ENCODE measurements around the gene SENP8. TPM values are rescaled to one million over a fixed set of nuclear protein-coding genes. Genes with fewer than 3 reads are reported as not detected.
A peak's percentile ranks its signal among the peaks of the same experiment; 100 is the strongest.
"Not testable (repeated sequence)": the region's sequence is repeated elsewhere in the genome, so short reads cannot be mapped to it uniquely, and the experiment has no call there.

Gene SENP8
- 1 to 10 TPM; 2.8 TPM for total RNA-seq

DNA sequence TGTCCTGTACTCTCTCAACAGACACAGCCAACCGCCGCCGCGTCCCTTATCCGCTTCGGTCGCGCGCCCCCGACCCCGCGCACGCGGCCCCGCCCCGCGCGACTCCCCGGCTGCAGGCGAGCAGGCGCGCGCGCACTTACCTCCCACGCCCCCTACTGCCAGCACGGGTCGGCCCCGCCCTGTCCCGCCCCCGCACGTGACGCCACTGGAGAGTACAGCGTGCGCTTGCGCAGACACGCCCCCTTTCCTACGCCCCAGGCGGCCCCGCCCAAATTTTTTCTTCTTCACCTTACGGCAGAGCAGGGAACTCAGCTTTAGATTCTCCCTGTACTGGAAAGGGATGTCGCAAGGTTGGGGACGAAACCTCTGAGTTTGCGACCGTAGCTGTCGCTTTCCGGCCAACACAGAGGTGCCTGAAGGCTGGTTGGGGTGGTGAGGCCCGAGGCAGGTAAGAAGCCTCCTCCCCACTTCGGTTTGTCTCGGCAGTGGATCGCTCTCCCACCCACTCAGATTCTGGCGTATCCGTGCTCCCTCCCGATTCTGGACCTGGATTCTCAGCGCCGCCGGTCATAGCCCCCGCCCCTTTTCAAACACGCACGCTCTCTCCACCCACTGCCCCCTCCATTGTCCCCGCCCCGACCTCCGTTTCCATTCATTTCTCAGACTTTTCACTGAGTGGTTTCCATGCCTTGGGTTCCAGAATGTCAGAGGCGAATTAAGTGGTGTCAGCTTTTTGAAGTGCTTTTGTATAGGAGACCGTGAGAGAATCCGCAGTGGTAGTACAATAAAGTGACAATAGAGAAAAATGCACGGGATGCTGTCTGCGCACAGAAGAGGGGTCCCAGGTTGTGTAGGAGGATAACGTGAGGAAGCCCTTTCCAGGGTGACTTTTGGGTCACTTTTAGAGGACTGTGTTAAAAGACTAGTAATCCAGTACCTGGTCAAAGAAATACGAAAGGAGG, at the start of gene SENP8, which contains the start of gene MYO9A:
SENP8 (plus strand) TSS at position 387 of the 962 bp plus-strand sequence. CDS start 21,221 bp downstream, outside the sequence.
MYO9A (minus strand) TSS at position 134 of the 962 bp plus-strand sequence. CDS start 71,587 bp downstream, outside the sequence.
- no peaks in the 10 kb centered on the region for H3K27me3 Mint-ChIP-seq
- H3K27ac Mint-ChIP-seq, result peak within 1 kb of the TSS; percentile 99
- TF ChIP-seq, protein P1, sequence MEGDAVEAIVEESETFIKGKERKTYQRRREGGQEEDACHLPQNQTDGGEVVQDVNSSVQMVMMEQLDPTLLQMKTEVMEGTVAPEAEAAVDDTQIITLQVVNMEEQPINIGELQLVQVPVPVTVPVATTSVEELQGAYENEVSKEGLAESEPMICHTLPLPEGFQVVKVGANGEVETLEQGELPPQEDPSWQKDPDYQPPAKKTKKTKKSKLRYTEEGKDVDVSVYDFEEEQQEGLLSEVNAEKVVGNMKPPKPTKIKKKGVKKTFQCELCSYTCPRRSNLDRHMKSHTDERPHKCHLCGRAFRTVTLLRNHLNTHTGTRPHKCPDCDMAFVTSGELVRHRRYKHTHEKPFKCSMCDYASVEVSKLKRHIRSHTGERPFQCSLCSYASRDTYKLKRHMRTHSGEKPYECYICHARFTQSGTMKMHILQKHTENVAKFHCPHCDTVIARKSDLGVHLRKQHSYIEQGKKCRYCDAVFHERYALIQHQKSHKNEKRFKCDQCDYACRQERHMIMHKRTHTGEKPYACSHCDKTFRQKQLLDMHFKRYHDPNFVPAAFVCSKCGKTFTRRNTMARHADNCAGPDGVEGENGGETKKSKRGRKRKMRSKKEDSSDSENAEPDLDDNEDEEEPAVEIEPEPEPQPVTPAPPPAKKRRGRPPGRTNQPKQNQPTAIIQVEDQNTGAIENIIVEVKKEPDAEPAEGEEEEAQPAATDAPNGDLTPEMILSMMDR (IDR thresholded peaks at IDR 0.05), result no peak
- intact Hi-C loops (cut with micrococcal nuclease), result no loop called here
- ChIA-PET POLR2A (interaction anchor here (0.6 to 1.6 kb wide), 3 partner anchors 38 to 237 kb away, joined by 3 to 4 read pairs (median 3); no protein-coding TSS in a partner anchor), CTCF (interaction anchor here (1.0 kb wide), 1 partner anchor 9 kb away, joined by 3 read pairs; no protein-coding TSS in a partner anchor)
- peak; percentile 99 for DNase-seq
- no peaks in the 10 kb centered on the region for H3K36me3 Mint-ChIP-seq (ENCODE audit: low read depth)
- H3K4me3 Mint-ChIP-seq, result peak within 1 kb of the TSS; percentile 89
- no peaks in the 10 kb centered on the region for H3K9me3 Mint-ChIP-seq
- peaks cover 28% of the 10 kb centered on the region for H3K4me1 Mint-ChIP-seq (ENCODE audit: low read depth)
- ATAC-seq, result peak; percentile 81

DNA sequence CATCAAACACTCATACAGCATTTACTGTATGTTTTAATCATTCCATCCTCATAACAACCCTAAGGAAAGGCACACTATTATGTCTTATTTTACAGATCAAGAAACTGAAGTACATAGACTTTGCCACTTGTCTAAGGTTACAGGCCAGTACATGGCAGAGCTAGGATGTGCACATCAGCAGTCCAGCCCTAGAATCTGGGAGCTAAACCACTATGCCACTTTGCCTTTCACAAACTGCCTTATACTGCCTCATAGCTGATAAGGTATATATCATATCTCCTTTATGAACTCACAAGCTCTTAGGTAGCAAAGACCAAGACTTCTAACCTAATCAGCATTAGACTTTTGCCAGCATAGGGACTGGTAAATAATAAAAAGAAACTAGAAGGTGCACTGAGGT, 49.3 kb upstream of the SENP8 start:
- ATAC-seq (no peak), DNase-seq (no peak)
- intact Hi-C loops (cut with micrococcal nuclease), result no loop called here
- no peak overlapping the region for H3K27ac Mint-ChIP-seq
- H3K9me3 Mint-ChIP-seq, result no peaks in the 10 kb centered on the region
- H3K4me3 Mint-ChIP-seq, result no peak overlapping the region
- peaks cover 9% of the 10 kb centered on the region for H3K4me1 Mint-ChIP-seq (ENCODE audit: low read depth)
- TF ChIP-seq, protein P1 (IDR thresholded peaks at IDR 0.05), result no peak
- peaks cover 3% of the 10 kb centered on the region for H3K36me3 Mint-ChIP-seq (ENCODE audit: low read depth)
- ChIA-PET CTCF (no interaction called here), POLR2A (no interaction called here)
- H3K27me3 Mint-ChIP-seq, result no peaks in the 10 kb centered on the region

DNA sequence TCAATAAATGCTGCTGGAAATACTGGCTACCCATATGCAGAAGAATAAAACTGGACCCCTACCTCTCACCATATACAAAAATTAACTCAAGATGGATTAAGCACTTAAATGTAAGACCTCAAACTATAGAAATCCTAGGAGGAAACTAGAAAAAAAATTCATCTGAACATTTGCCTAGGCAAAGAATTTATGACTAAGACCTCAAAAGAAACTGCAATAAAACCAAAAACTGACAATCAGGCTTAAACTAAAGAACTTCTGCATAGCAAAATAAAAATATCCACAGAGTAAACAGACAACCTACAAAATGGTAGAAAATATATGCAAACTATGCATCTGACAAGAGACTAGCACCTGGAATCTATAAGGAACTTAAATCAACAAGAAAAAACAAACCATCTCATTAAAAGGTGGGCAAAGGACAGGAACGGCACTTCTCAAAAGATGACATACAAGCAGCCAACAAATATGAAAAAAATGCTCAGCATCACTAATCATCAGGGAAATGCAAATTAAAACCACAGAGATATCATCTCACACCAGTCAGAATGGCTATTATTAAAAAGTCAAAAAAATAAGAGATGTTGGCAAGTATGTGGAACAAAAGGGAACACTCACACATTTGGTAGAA, 47.3 kb upstream of the SENP8 start:
- Mint-ChIP-seq H3K4me3 (no peak overlapping the region), H3K9me3 (no peaks in the 10 kb centered on the region), H3K4me1 (ENCODE audit: low read depth) (peaks cover 15% of the 10 kb centered on the region), H3K27ac (no peak overlapping the region), H3K36me3 (ENCODE audit: low read depth) (peaks cover 3% of the 10 kb centered on the region), H3K27me3 (no peaks in the 10 kb centered on the region)
- intact Hi-C loops (cut with micrococcal nuclease), result no loop called here
- ATAC-seq (no peak), DNase-seq (no peak)
- CTCF ChIA-PET, result no interaction called here
- POLR2A ChIA-PET, result no interaction called here
- TF ChIP-seq, protein P1 (IDR thresholded peaks at IDR 0.05), result no peak

DNA sequence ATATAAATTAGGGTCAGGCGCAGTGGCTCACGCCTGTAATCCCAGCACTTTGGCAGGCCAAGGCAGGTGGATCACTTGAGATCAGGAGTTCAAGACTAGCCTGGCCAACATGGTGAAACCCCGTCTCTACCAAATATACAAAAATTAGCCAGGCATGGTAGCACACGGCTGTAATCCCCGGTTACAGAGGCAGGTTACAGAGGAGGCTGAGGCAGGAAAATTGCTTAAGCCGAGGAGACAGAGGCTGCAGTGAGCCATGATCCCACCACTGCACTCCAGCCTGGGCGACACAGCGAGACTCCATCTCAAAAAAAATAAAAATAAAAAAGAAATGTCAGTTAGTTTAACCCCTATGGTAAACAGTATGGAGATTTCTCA, 46.8 kb upstream of the SENP8 start:
- DNase-seq; intact Hi-C loops (cut with micrococcal nuclease); CTCF ChIA-PET; H3K4me3 Mint-ChIP-seq; H3K27ac Mint-ChIP-seq; H3K36me3 Mint-ChIP-seq (ENCODE audit: low read depth); H3K27me3 Mint-ChIP-seq; ATAC-seq; POLR2A ChIA-PET; H3K9me3 Mint-ChIP-seq: not testable (repeated sequence)
- peaks cover 15% of the 10 kb centered on the region for H3K4me1 Mint-ChIP-seq (ENCODE audit: low read depth)

DNA sequence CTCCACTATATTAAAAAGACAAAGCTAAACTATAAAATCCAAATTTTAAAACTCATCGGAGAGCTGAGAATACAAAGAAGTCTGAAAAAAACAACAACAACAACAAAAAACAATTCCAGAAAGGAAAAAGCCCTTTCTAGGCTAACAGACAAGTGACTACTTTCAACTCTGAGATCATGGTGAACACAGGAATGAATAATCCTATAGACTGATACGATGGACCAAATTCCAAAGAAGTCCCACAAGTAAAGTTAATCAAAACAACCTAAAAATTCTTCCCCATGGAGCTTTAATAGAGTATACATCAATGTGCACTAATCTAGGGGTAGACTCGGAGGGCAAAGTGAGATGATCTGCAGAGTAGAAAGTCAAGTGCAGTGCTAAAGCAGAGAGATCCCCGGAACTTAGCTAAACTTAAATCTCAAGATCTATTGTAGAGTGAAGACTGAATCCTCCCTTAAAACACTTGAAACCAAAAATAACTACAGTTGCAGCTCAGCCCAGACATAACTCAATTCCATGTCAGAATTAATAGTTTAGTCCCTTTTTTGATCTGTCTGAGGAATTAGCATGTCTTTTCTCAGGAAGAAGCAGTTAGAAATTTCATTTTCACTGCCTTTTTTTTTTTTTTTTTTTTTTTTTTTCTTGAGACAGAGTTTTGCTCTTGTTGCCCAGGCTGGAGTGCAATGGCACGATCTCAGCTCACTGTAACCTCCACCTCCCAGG, 43.7 kb upstream of the SENP8 start:
- POLR2A ChIA-PET, result no interaction called here
- DNase-seq (no peak), ATAC-seq (no peak)
- intact Hi-C loops (cut with micrococcal nuclease), result no loop called here
- H3K4me1 Mint-ChIP-seq (ENCODE audit: low read depth), result peaks cover 24% of the 10 kb centered on the region
- CTCF ChIA-PET, result no interaction called here
- no peak overlapping the region for H3K27ac Mint-ChIP-seq
- TF ChIP-seq, protein P1 (IDR thresholded peaks at IDR 0.05), result no peak
- H3K4me3 Mint-ChIP-seq, result no peak overlapping the region
- peaks cover 2% of the 10 kb centered on the region for H3K9me3 Mint-ChIP-seq
- H3K36me3 Mint-ChIP-seq (ENCODE audit: low read depth), result peaks cover 3% of the 10 kb centered on the region
- H3K27me3 Mint-ChIP-seq, result no peaks in the 10 kb centered on the region

All from activated CD8-positive, alpha-beta T cell treated with anti-CD3 and anti-CD28 coated beads for 36 hours (primary cell).